Thymus (tissue), 11 donors: Measurements from ENCODE around the gene IPO9. TPM values are rescaled to one million over a fixed set of nuclear protein-coding genes. Genes with fewer than 3 reads are reported as not detected.

Source experiments
- DNase-seq, 9 donors: peaks; one replicate each; pipeline ENCODE4 v3.0.0-alpha.2; 2013; ENCODE audit warnings: low spot score in 9 of 9, low read depth in 6 of 9, missing footprints in 1 of 9
- H3K27ac ChIP-seq, 2 donors: one replicate each; pipeline ENCODE4 v1.5.1; 2013; ENCODE audit warnings: control low read depth in 1 of 2, low read depth in 1 of 2, low read length in 1 of 2, mild to moderate bottlenecking in 1 of 2, moderate library complexity in 1 of 2
- H3K27me3 ChIP-seq, 2 donors: one replicate each; pipeline ENCODE4 v1.5.1; 2013; ENCODE audit warnings: low read length in 1 of 2; ENCODE audit not compliant: control insufficient read depth in 2 of 2, insufficient read depth in 1 of 2
- H3K36me3 ChIP-seq, 2 donors: one replicate each; pipeline ENCODE4 v1.5.1; 2013; ENCODE audit warnings: low read length in 1 of 2, mild to moderate bottlenecking in 1 of 2, moderate library complexity in 1 of 2; ENCODE audit not compliant: control insufficient read depth in 2 of 2, insufficient read depth in 2 of 2
- H3K4me1 ChIP-seq, 2 donors: one replicate each; pipeline ENCODE4 v1.5.1; 2013; ENCODE audit warnings: low read length in 2 of 2; ENCODE audit not compliant: control insufficient read depth in 2 of 2, insufficient read depth in 2 of 2
- H3K4me3 ChIP-seq, 2 donors: one replicate each; pipeline ENCODE4 v1.5.1; 2013; ENCODE audit warnings: low read length in 2 of 2, control low read depth in 1 of 2, mild to moderate bottlenecking in 1 of 2
- H3K9me3 ChIP-seq, 2 donors: one replicate each; pipeline ENCODE4 v1.5.1; 2013; ENCODE audit warnings: low read length in 1 of 2, mild to moderate bottlenecking in 1 of 2; ENCODE audit not compliant: control insufficient read depth in 2 of 2, insufficient read depth in 1 of 2
- WGBS: extraction: QIAGEN DNeasy Blood & Tissue Kit; methylation state at CpG from one replicate; pipeline ENCODE4 v1.1.7; 2013; 5-methylcytosine and 5-hydroxymethylcytosine counted together
- polyA plus RNA-seq: library from polyadenylated mRNA; stranded (reverse); fragments of 200-250 nt; gene quantifications from one replicate; pipeline ENCODE4 v1.2.3, GENCODE V29; 2013
- total RNA-seq: library from RNA; stranded (reverse); fragments of 120-200 nt; gene quantifications from one replicate; pipeline ENCODE4 v1.2.4, GENCODE V29; 2013
- donor health status: healthy.

Gene IPO9
- total and polyA plus RNA-seq, 2 donors: 19.0 to 21.2 TPM

DNA sequence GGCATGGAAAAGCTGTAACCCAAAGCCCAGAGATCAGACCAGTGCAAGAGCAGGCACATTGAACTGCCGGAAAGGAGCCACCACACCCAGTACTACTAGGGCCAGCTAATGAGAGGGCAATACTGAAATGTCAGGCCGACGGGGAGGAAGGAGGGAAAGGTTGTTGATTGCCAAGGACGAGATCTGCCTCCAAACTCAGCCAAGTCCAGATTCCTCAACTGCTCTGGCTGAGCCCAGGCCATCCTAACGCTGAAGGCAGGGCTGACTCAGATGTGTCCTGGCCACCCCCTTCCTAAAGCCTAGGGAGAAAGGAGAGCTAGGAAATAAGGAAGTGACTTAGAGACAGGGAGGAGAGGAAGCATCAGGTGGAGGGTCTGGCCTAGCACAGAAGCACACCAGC lies 42.1 kb upstream of the IPO9 start:
- peaks cover 0 to 5% of the 10 kb centered on the region in 2 donors for H3K36me3 ChIP-seq
- no peaks in the 10 kb centered on the region for H3K27me3 ChIP-seq
- no peaks in the 10 kb centered on the region for H3K4me1 ChIP-seq
- H3K9me3 ChIP-seq: no peaks in the 10 kb centered on the region
- WGBS: 95% methylated on average over 5 of the region's 5 CpGs
- H3K27ac ChIP-seq: no peak overlapping the region
- H3K4me3 ChIP-seq: no peak overlapping the region
- no peak for DNase-seq

- Histone ChIP-seq H3K9me3 (no peaks in the 10 kb centered on the region), H3K4me1 (no peaks in the 10 kb centered on the region), H3K4me3 (no peak overlapping the region), H3K27me3 (no peaks in the 10 kb centered on the region), H3K27ac (no peak overlapping the region), H3K36me3 (no peaks in the 10 kb centered on the region)
- DNase-seq: no peak
- 96% methylated on average over 18 of the region's 18 CpGs for WGBS
Measured at GRCh38 chr1:201788296-201788695, 40.7 kb upstream of the IPO9 start.

DNA sequence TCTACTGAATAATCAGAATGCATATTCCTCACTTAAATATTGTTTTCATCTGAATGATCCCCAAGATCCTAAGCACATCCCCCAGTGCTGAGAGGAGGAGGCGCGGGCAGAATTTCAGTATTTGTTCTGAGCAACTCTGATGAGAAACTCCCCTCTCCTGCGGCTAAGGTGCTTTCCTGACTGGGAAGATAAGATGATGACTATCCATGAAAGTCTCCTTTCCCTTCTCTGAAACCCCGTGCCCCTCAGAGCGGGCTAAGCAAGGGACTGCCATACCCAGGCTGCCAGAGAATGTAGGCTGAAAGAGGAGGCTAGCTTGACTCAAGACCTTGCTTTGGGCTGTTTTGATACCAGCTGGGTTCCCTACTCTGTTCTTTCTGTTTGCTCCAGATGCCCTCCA lies 39.7 kb upstream of the IPO9 start:
- 97% methylated on average over 5 of the region's 5 CpGs for WGBS
- H3K4me3 ChIP-seq: no peak overlapping the region
- DNase-seq: no peak
- no peaks in the 10 kb centered on the region for H3K9me3 ChIP-seq
- H3K4me1 ChIP-seq: no peaks in the 10 kb centered on the region
- H3K27me3 ChIP-seq: no peaks in the 10 kb centered on the region
- H3K36me3 ChIP-seq: no peaks in the 10 kb centered on the region
- no peak overlapping the region for H3K27ac ChIP-seq

DNA sequence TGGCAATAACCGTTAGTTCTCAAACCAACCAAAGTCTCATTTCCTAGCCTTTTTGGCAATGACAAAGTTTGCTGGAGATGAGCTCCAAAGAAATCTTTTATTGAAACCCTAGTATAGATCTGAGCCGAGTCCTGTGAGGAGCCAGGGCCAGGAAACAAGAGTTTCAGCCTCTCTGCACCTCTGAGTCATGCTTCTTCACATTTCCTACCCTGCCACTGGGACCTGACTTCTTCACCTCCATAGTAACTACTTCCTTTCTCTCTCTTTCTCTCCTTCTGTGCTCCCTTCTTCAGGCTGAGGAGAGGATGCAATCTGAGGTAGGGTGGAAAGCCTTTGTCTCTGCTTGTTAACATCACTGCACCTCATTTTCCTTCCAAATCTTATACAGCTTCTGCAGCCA lies 38.7 kb upstream of the IPO9 start:
- Histone ChIP-seq H3K36me3 (no peaks in the 10 kb centered on the region), H3K27me3 (no peaks in the 10 kb centered on the region)

GRCh38 chr1:201791051-201791778 lies 37.7 kb upstream of the IPO9 start:
- H3K27ac ChIP-seq: peak overlapping the region in 1 of 2 donors; percentile 66
- H3K4me3 ChIP-seq: no peak overlapping the region
- H3K9me3 ChIP-seq: no peaks in the 10 kb centered on the region
- no peaks in the 10 kb centered on the region for H3K27me3 ChIP-seq
- H3K36me3 ChIP-seq: no peaks in the 10 kb centered on the region
- peak in 1 of 9 donors; percentile 11 for DNase-seq
- H3K4me1 ChIP-seq: no peaks in the 10 kb centered on the region
- WGBS: 59% methylated on average over 8 of the region's 8 CpGs

More for the DNA sequence above, 38.7 kb upstream of the IPO9 start:
- H3K27ac ChIP-seq: no peak overlapping the region
- H3K4me3 ChIP-seq: no peak overlapping the region
- 91% methylated on average over 2 of the region's 2 CpGs for WGBS
- no peaks in the 10 kb centered on the region for H3K9me3 ChIP-seq
- no peaks in the 10 kb centered on the region for H3K4me1 ChIP-seq
- DNase-seq: no peak

- H3K4me1 ChIP-seq: no peaks in the 10 kb centered on the region
- peak overlapping the region in 1 of 2 donors; percentile 66 for H3K27ac ChIP-seq
- H3K27me3 ChIP-seq: no peaks in the 10 kb centered on the region
- WGBS: 23% methylated on average over 3 of the region's 3 CpGs
- H3K36me3 ChIP-seq: no peaks in the 10 kb centered on the region
- H3K9me3 ChIP-seq: no peaks in the 10 kb centered on the region
- no peak for DNase-seq
- no peak overlapping the region for H3K4me3 ChIP-seq
Measured at GRCh38 chr1:201791779-201792173, 37.2 kb upstream of the IPO9 start.

- Histone ChIP-seq H3K27ac (no peak overlapping the region), H3K36me3 (no peaks in the 10 kb centered on the region), H3K4me3 (no peak overlapping the region), H3K27me3 (no peaks in the 10 kb centered on the region), H3K9me3 (no peaks in the 10 kb centered on the region), H3K4me1 (no peaks in the 10 kb centered on the region)
- WGBS: 68% methylated on average over 9 of the region's 9 CpGs
- peak; percentile 8 to 59 (median 30) for DNase-seq
Measured at GRCh38 chr1:201792534-201793305, 36.2 kb upstream of the IPO9 start.

- Histone ChIP-seq H3K4me1 (no peaks in the 10 kb centered on the region), H3K36me3 (no peaks in the 10 kb centered on the region), H3K9me3 (no peaks in the 10 kb centered on the region), H3K27me3 (no peaks in the 10 kb centered on the region), H3K4me3 (no peak overlapping the region), H3K27ac (no peak overlapping the region)
- no peak for DNase-seq
- WGBS: 87% methylated on average over 11 of the region's 11 CpGs
Measured at GRCh38 chr1:201793306-201793925, 35.5 kb upstream of the IPO9 start.

DNA sequence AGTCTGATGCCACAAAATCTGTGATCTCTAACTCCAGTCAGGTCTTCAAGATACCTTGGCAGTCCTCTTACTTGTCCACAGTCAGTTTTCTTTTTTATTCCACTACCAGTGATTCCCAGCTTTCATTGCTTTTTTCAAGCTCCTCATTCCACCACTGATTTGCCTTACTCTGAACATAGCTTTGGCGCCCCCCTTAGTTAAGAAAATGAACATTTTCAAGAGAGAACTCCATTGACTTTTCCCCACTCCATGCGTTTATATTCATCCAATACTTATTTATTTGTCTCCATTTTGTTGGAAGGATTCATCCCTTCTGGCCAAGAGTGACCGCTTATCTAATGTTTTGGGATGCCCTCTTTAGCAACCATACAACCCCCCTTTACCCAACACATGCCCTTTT lies 33.9 kb upstream of the IPO9 start:
- H3K36me3 ChIP-seq: no peaks in the 10 kb centered on the region
- H3K9me3 ChIP-seq: no peaks in the 10 kb centered on the region
- no peaks in the 10 kb centered on the region for H3K4me1 ChIP-seq
- 92% methylated on average over 3 of the region's 3 CpGs for WGBS
- H3K27me3 ChIP-seq: no peaks in the 10 kb centered on the region
- peak in 1 of 9 donors; percentile 14 for DNase-seq
- no peak overlapping the region for H3K27ac ChIP-seq
- H3K4me3 ChIP-seq: no peak overlapping the region
